ENCODE data around the gene DHRSX. TPM values are rescaled to one million over a fixed set of nuclear protein-coding genes. Genes with fewer than 3 reads are reported as not detected.
"Not testable (repeated sequence)": the region's sequence is repeated elsewhere in the genome, so short reads cannot be mapped to it uniquely, and the experiment has no call there.

DHRSX gene
- total and polyA plus RNA-seq, 2 of the 13 experiments (the other 11 are each of a cell fraction or from before 2014, with no cell fraction given): 15.5 to 24.3 TPM

DNA sequence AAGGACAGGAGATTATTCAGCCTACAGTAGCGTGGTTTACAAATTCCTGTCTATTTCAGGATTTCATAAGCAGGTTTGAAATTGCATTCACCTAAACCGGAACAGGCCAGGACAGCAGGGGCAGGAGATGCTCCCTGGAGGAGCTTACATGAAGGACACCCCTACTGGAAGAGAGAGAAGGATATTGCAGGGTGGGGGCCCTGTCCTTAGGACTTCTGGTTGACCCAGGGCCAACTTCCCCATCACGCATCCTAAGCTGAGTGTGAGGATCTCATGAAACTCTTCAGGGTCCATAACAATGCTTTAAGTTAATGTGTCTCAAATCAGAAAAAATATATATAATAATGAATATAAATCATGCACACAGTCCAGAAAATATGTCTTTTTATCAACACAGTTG lies 6.4 kb upstream of the DHRSX start:
- H3K9ac ChIP-seq (ENCODE audit: insufficient read depth, low read depth, low read length): no peak overlapping the region
- no peak for ATAC-seq

DNA sequence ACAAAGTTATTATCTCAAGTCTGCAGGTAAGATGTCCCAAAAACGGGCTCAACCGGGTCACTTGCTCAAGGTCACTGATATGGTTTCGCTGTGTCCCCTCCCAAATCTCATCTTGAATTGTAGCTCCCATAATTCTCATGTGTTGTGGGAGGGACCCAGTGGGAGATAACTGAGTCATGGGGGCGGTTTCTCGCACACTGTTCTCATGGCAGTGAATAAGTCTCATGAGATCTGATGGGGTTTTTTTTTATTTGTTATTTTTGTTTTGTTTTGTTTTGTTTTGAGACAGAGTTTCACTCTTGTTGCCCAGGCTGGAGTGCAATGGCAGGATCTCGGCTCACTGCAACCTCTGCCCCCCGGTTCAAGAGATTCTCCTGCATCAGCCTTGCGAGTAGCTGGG lies 4.6 kb upstream of the DHRSX start:
- CTCF ChIA-PET (ENCODE audit: low intra/inter-chr PET ratio, low total read pairs); intact Hi-C loops (cut with micrococcal nuclease; ENCODE audit: unreplicated experiment); H3K4me2 ChIP-seq (ENCODE audit: low read depth, low read length); ATAC-seq; H3K27ac ChIP-seq (ENCODE audit: extremely low read length, insufficient read depth, low read length); H3K4me3 ChIP-seq (replicated peaks in 1 of 3; ENCODE audit: insufficient read depth in 1 of 3, low read depth in 2 of 3, low read length in 3 of 3); H3K9ac ChIP-seq (ENCODE audit: insufficient read depth, low read depth, low read length); H3K27me3 ChIP-seq (ENCODE audit: control insufficient read depth in 1 of 2, insufficient read depth in 2 of 2, low read length in 2 of 2); H3K79me2 ChIP-seq (ENCODE audit: insufficient read depth, low read length); DNase-seq (ENCODE audit: low spot score); H2AFZ ChIP-seq (ENCODE audit: low read length); H3K9me3 ChIP-seq (ENCODE audit: low read length); BruUV-seq (replicated peaks); H4K20me1 ChIP-seq (ENCODE audit: insufficient read depth, low read length); H3K36me3 ChIP-seq (replicated peaks in 1 of 2; ENCODE audit: control insufficient read depth in 1 of 2, insufficient read depth in 2 of 2, low read length in 2 of 2); in situ Hi-C loops (cut with HindIII; ENCODE audit: extremely low pct_ligation_motif_present, low pct_unique_long_range_greater_than_20kb); FAIRE-seq; POLR2A ChIA-PET: not testable (repeated sequence)
- 69% methylated on average over 8 of the region's 8 CpGs for WGBS (ENCODE audit: low lambda C conversion rate)
- H3K4me1 ChIP-seq (ENCODE audit: insufficient read depth, low read length): peaks cover 17% of the 10 kb centered on the region

More for the DNA sequence above, 6.4 kb upstream of the DHRSX start:
- Histone ChIP-seq H3K4me2 (ENCODE audit: low read depth, low read length) (no peak overlapping the region), H3K27me3 (ENCODE audit: control insufficient read depth in 1 of 2, insufficient read depth in 2 of 2, low read length in 2 of 2) (no peaks in the 10 kb centered on the region), H3K4me1 (ENCODE audit: insufficient read depth, low read length) (peaks cover 6% of the 10 kb centered on the region), H3K27ac (ENCODE audit: extremely low read length, insufficient read depth, low read length) (no peak overlapping the region), H3K9me3 (ENCODE audit: low read length) (no peaks in the 10 kb centered on the region), H3K4me3 (replicated peaks in 1 of 3; ENCODE audit: insufficient read depth in 1 of 3, low read depth in 2 of 3, low read length in 3 of 3) (no peak overlapping the region), H3K36me3 (replicated peaks in 1 of 2; ENCODE audit: control insufficient read depth in 1 of 2, insufficient read depth in 2 of 2, low read length in 2 of 2) (no peaks in the 10 kb centered on the region), H3K79me2 (ENCODE audit: insufficient read depth, low read length) (no peaks in the 10 kb centered on the region), H4K20me1 (ENCODE audit: insufficient read depth, low read length) (no peaks in the 10 kb centered on the region), H2AFZ (ENCODE audit: low read length) (no peak overlapping the region)
- no TSS peak for BruUV-seq (replicated peaks)
- intact Hi-C loops (cut with micrococcal nuclease; ENCODE audit: unreplicated experiment): no loop called here
- TF ChIP-seq HDAC1 (CRISPR knock-in tag; IDR thresholded peaks at IDR 0.05): no peak
- TF ChIP-seq CHD4 (IDR thresholded peaks at IDR 0.05; ENCODE audit: borderline replicate concordance, low read length): no peak
- TF ChIP-seq, protein P1, sequence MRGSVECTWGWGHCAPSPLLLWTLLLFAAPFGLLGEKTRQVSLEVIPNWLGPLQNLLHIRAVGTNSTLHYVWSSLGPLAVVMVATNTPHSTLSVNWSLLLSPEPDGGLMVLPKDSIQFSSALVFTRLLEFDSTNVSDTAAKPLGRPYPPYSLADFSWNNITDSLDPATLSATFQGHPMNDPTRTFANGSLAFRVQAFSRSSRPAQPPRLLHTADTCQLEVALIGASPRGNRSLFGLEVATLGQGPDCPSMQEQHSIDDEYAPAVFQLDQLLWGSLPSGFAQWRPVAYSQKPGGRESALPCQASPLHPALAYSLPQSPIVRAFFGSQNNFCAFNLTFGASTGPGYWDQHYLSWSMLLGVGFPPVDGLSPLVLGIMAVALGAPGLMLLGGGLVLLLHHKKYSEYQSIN (CRISPR knock-in tag; IDR thresholded peaks at IDR 0.05; ENCODE audit: borderline replicate concordance): no peak
- in situ Hi-C loops (cut with HindIII; ENCODE audit: extremely low pct_ligation_motif_present, low pct_unique_long_range_greater_than_20kb): no loop called here
- WGBS (ENCODE audit: low lambda C conversion rate): 46% methylated on average over 3 of the region's 3 CpGs
- ChIA-PET POLR2A (no interaction called here), CTCF (ENCODE audit: low intra/inter-chr PET ratio, low total read pairs) (no interaction called here)
- FAIRE-seq (no peak), DNase-seq (ENCODE audit: low spot score) (no peak)

Measured in HepG2 (cell line).